NCI-H1436 (cell line): ENCODE data around the gene LCK.
A peak's percentile ranks its signal among the peaks of the same experiment; 100 is the strongest.

Source experiments
- DNase-seq: peaks from one replicate; lab custom pipeline; 2025; lab: John Stamatoyannopoulos, UW

Gene LCK

GRCh38 chr1:32250893-32251716 lies at the start of gene LCK:
Gene LCK (plus strand): TSS chr1:32251265. CDS start chr1:32274330, 23,065 bp downstream.
- no peak for DNase-seq

GRCh38 chr1:32204943-32205361 lies 46.1 kb upstream of the LCK start:
- DNase-seq = no peak

- peak; percentile 94 for DNase-seq
Observed at GRCh38 chr1:32205401-32206370, 45.4 kb upstream of the LCK start, which contains the start of gene IQCC. Gene IQCC (plus strand): TSS chr1:32205671. CDS start chr1:32205682, 11 bp downstream.

- DNase-seq = no peak
Observed at GRCh38 chr1:32208469-32208868, 42.6 kb upstream of the LCK start.

GRCh38 chr1:32208891-32209328 lies 42.2 kb upstream of the LCK start, which contains the start of gene DCDC2B:
Gene DCDC2B (plus strand): TSS chr1:32209089. CDS start chr1:32209094, 5 bp downstream.
- peak; percentile 92 for DNase-seq

GRCh38 chr1:32215629-32216480 lies 35.2 kb upstream of the LCK start:
- peak; percentile 72 for DNase-seq

GRCh38 chr1:32216566-32216965 lies 34.5 kb upstream of the LCK start:
- DNase-seq = no peak

- no peak for DNase-seq
Observed at GRCh38 chr1:32219022-32219421, 32.0 kb upstream of the LCK start.

GRCh38 chr1:32220746-32221580 lies 30.1 kb upstream of the LCK start:
- DNase-seq = no peak

- DNase-seq = no peak
Observed at GRCh38 chr1:32221581-32221979, 29.5 kb upstream of the LCK start.

GRCh38 chr1:32221980-32222755 lies 28.9 kb upstream of the LCK start, which contains the start of the genes EIF3I and TMEM234:
Gene EIF3I (plus strand): TSS chr1:32222407. CDS start chr1:32222442, 35 bp downstream.
Gene TMEM234 (minus strand): TSS chr1:32222353. CDS start chr1:32222322, 31 bp downstream.
- peak; percentile 90 for DNase-seq

- DNase-seq = no peak
Observed at GRCh38 chr1:32223683-32224082, 27.4 kb upstream of the LCK start.

- no peak for DNase-seq
Observed at GRCh38 chr1:32224285-32224684, 26.8 kb upstream of the LCK start.

GRCh38 chr1:32228771-32229170 lies 22.3 kb upstream of the LCK start:
- no peak for DNase-seq

GRCh38 chr1:32231843-32232432 lies 19.1 kb upstream of the LCK start:
- DNase-seq = no peak

- no peak for DNase-seq
Observed at GRCh38 chr1:32232558-32233304, 18.3 kb upstream of the LCK start.

GRCh38 chr1:32234792-32235191 lies 16.3 kb upstream of the LCK start:
- no peak for DNase-seq

GRCh38 chr1:32239337-32239736 lies 11.7 kb upstream of the LCK start:
- DNase-seq = peak; percentile 70
